ENCODE results near the gene TTC3.

Gene TTC3

DNA sequence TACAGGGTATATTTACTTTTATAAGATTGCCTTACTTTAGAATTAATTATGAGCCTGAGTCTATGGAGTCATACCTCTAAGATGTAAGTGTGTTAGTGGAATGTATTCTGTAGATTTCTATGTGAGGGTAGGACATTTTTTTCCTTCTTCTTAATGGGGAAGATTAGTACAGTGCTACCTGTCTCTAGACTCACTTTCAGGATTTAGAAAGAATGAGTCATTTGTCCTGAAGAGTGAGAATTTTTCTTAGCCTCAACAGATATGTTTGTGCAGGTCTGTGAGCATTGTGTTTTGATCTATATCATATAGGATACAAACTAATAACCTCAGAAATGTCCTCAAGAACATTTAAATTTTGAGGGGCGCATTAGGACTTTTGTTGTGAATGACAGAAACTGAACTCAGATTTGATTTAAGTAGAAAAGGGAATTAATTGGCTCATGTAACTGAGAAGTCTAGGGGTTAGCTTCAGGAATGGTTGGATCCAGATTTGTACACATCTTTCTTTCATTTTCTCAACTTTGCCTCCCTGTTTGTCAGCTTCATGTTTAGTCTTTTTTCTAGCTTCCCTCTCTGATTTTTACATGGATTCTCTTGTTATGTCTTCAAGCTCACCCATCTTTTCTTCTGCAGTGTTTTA is 45.3 kb downstream of the TTC3 start:
- no peak for DNase-seq (ENCODE audit: low read depth in 1 of 2, low spot score in 1 of 2)
- TF ChIP-seq SPI1 (IDR thresholded peaks at IDR 0.05; ENCODE audit: borderline replicate concordance, low read depth): no peak
- Histone ChIP-seq H3K27ac (replicated peaks) (no peak overlapping the region), H3K27me3 (ENCODE audit: insufficient read depth, poor library complexity, severe bottlenecking) (no peaks in the 10 kb centered on the region), H3K4me3 (replicated peaks; ENCODE audit: insufficient read depth, low read length) (no peak overlapping the region)

DNA sequence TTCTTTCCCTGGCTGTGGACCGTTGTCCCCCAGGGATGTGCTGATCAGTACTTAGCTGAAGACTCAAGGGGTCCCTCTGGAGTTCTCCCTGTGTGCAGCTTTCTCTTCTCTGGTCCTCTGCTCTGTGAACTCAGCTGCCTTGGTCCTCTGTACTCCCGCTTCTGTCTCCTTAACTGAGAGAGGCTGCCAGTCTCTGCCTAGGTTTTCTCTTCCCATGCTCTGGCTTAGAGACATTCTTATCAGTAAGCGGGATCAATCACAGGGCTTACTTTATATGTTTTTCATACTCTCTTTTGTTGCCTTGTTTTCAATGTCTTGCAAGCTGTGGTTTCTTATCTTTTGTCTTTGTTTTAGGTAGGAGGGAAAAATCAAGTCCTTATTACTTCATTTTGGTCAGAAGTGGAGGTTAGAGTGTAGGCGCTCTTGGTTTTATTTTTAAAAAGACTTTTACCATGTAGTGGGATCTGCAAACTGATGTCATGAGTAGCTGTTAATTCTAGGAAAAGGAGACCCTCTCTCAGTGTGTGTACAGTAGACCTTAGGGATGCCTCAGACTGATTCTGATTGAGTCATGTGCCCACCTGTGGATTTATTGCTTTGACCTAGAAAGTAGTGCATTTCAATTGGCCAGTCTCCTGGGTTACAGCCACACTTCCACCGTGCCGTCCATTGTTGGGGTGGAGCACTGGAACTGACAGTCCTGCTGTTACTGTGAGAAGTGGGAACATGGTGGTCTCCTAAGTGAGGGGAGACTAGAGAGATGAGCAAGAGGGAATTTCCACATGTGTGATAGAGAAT is 46.6 kb downstream of the TTC3 start:
- DNase-seq (ENCODE audit: low read depth in 1 of 2, low spot score in 1 of 2): no peak
- TF ChIP-seq, protein P1, sequence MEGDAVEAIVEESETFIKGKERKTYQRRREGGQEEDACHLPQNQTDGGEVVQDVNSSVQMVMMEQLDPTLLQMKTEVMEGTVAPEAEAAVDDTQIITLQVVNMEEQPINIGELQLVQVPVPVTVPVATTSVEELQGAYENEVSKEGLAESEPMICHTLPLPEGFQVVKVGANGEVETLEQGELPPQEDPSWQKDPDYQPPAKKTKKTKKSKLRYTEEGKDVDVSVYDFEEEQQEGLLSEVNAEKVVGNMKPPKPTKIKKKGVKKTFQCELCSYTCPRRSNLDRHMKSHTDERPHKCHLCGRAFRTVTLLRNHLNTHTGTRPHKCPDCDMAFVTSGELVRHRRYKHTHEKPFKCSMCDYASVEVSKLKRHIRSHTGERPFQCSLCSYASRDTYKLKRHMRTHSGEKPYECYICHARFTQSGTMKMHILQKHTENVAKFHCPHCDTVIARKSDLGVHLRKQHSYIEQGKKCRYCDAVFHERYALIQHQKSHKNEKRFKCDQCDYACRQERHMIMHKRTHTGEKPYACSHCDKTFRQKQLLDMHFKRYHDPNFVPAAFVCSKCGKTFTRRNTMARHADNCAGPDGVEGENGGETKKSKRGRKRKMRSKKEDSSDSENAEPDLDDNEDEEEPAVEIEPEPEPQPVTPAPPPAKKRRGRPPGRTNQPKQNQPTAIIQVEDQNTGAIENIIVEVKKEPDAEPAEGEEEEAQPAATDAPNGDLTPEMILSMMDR (IDR thresholded peaks at IDR 0.05; ENCODE audit: insufficient read depth, low read length): no peak
- no peak for TF ChIP-seq GABPA (IDR thresholded peaks at IDR 0.05; ENCODE audit: low read depth)
- no peak for TF ChIP-seq SPI1 (IDR thresholded peaks at IDR 0.05; ENCODE audit: borderline replicate concordance, low read depth)
- H3K4me3 ChIP-seq (replicated peaks; ENCODE audit: insufficient read depth, low read length): no peak overlapping the region
- H3K27me3 ChIP-seq (ENCODE audit: insufficient read depth, poor library complexity, severe bottlenecking): no peaks in the 10 kb centered on the region
- no peak overlapping the region for H3K27ac ChIP-seq (replicated peaks)

DNA sequence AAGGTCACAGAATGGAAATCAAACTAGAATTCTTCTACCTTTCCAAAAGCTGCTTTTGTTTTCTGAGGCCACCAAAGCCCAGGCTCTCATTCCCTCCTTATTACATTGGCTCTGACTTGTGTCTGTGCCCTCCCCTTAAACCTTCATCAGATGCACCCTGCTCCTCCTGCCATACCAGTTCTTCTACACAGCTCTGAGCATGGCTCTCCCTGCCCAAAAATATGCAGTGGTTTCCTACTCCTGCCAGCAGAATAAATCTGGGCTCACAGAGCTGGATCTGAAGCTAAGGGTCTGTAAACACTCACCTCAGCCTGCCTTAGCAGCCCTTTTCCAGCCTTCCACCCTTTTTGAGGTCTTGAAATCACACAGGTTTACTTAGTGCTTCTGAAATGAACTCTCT is 55.0 kb downstream of the TTC3 start:
- DNase-seq (ENCODE audit: low read depth in 1 of 2, low spot score in 1 of 2): no peak
- Histone ChIP-seq H3K27ac (replicated peaks) (no peak overlapping the region), H3K4me3 (replicated peaks; ENCODE audit: insufficient read depth, low read length) (no peak overlapping the region), H3K27me3 (ENCODE audit: insufficient read depth, poor library complexity, severe bottlenecking) (no peaks in the 10 kb centered on the region)
- TF ChIP-seq, protein P2, sequence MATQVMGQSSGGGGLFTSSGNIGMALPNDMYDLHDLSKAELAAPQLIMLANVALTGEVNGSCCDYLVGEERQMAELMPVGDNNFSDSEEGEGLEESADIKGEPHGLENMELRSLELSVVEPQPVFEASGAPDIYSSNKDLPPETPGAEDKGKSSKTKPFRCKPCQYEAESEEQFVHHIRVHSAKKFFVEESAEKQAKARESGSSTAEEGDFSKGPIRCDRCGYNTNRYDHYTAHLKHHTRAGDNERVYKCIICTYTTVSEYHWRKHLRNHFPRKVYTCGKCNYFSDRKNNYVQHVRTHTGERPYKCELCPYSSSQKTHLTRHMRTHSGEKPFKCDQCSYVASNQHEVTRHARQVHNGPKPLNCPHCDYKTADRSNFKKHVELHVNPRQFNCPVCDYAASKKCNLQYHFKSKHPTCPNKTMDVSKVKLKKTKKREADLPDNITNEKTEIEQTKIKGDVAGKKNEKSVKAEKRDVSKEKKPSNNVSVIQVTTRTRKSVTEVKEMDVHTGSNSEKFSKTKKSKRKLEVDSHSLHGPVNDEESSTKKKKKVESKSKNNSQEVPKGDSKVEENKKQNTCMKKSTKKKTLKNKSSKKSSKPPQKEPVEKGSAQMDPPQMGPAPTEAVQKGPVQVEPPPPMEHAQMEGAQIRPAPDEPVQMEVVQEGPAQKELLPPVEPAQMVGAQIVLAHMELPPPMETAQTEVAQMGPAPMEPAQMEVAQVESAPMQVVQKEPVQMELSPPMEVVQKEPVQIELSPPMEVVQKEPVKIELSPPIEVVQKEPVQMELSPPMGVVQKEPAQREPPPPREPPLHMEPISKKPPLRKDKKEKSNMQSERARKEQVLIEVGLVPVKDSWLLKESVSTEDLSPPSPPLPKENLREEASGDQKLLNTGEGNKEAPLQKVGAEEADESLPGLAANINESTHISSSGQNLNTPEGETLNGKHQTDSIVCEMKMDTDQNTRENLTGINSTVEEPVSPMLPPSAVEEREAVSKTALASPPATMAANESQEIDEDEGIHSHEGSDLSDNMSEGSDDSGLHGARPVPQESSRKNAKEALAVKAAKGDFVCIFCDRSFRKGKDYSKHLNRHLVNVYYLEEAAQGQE (IDR thresholded peaks at IDR 0.05; ENCODE audit: insufficient replicate concordance, low read depth): no peak
- TF ChIP-seq GABPA (IDR thresholded peaks at IDR 0.05; ENCODE audit: low read depth): no peak
- TF ChIP-seq, protein P1 (IDR thresholded peaks at IDR 0.05; ENCODE audit: insufficient read depth, low read length): no peak
- no peak for TF ChIP-seq SPI1 (IDR thresholded peaks at IDR 0.05; ENCODE audit: borderline replicate concordance, low read depth)
- no peak for TF ChIP-seq POLR2AphosphoS5 (IDR thresholded peaks at IDR 0.05; ENCODE audit: low read depth)

DNA sequence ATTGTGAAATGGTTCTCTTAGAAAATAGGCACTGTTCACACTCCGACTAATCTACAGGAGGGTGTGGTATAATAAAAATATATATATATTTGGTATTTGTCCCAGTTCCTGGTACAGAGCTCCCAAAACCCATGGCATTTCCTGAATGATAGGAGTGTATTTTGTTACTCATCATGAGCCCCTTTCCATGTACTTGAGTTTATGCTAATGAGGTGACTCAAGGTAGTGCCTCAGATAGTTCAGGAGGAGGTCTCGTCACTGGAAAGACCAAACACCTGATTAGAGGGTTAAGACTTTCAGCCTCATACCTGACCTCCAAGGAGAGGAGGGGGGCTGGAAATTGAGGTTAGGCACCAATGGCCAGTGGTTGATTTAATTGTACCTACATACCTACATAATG is 57.9 kb downstream of the TTC3 start:
- Histone ChIP-seq H3K4me3 (replicated peaks; ENCODE audit: insufficient read depth, low read length) (no peak overlapping the region), H3K27ac (replicated peaks) (no peak overlapping the region), H3K27me3 (ENCODE audit: insufficient read depth, poor library complexity, severe bottlenecking) (no peaks in the 10 kb centered on the region)
- no peak for DNase-seq (ENCODE audit: low read depth in 1 of 2, low spot score in 1 of 2)
- TF ChIP-seq SPI1 (IDR thresholded peaks at IDR 0.05; ENCODE audit: borderline replicate concordance, low read depth) (no peak), GABPA (IDR thresholded peaks at IDR 0.05; ENCODE audit: low read depth) (no peak), POLR2AphosphoS5 (IDR thresholded peaks at IDR 0.05; ENCODE audit: low read depth) (no peak)
- TF ChIP-seq, protein P1 (IDR thresholded peaks at IDR 0.05; ENCODE audit: insufficient read depth, low read length): no peak
- TF ChIP-seq, protein P2 (IDR thresholded peaks at IDR 0.05; ENCODE audit: insufficient replicate concordance, low read depth): no peak

Data from HL-60 (cell line).